Right lobe of liver (tissue), 6 donors: ENCODE measurements around the gene WDR83. TPM values are rescaled to one million over a fixed set of nuclear protein-coding genes. Genes with fewer than 3 reads are reported as not detected.
"Not testable (repeated sequence)": the region's sequence is repeated elsewhere in the genome, so short reads cannot be mapped to it uniquely, and the experiment has no call there.

Source experiments
- ATAC-seq, 4 donors: fragments of 200-7000 bp; cut with Tn5 transposase; one replicate each; pipeline ENCODE4 v1.9.1; 2020; ENCODE audit warnings: mild to moderate bottlenecking in 4 of 4, moderate library complexity in 4 of 4
- DNase-seq, 3 donors: peaks; one replicate each; pipeline ENCODE4 v3.0.0-alpha.2; 2020
- H3K27ac ChIP-seq, 3 donors: fragments of 200-600 bp; one replicate each; pipeline ENCODE4 v1.8.0; 2022
- H3K27me3 ChIP-seq, 2 donors: fragments of 200-600 bp; one replicate each; pipeline ENCODE4 v1.8.0; 2022
- H3K36me3 ChIP-seq, 4 donors: fragments of 200-600 bp; sonication (generic) in 1 of 4; one replicate each; pipeline versions ENCODE4 v1.5.1 to v1.8.0; 2017 to 2022; ENCODE audit warnings: control low read depth in 1 of 4
- H3K4me1 ChIP-seq, 4 donors: fragments of 200-600 bp; sonication (generic) in 1 of 4; one replicate each; pipeline versions ENCODE4 v1.5.1 to v1.8.0; 2017 to 2022; ENCODE audit warnings: control low read depth in 1 of 4
- H3K4me3 ChIP-seq, 3 donors: fragments of 200-600 bp; one replicate each; pipeline ENCODE4 v1.8.0; 2022
- H3K9me3 ChIP-seq, 4 donors: fragments of 200-600 bp; sonication (generic) in 1 of 4; one replicate each; pipeline versions ENCODE4 v1.5.1 to v1.8.0; 2017 to 2022; ENCODE audit warnings: control low read depth in 1 of 4
- POLR2A ChIP-seq: fragments of 450-650 bp; IDR thresholded peaks from one replicate; pipeline ENCODE4 v1.6.1; 2017; ENCODE audit warnings: antibody characterized with exemption, mild to moderate bottlenecking
- WGBS: methylation state at CpG from one replicate; pipeline ENCODE4 v1.1.6; 2018; ENCODE audit warnings: low coverage, low lambda C conversion rate; ENCODE audit not compliant: insufficient coverage; ENCODE audit errors: missing lambda C conversion rate; 5-methylcytosine and 5-hydroxymethylcytosine counted together
- intact Hi-C, 2 donors: fragments of 100-400 bp; cut with DNase I; formaldehyde crosslinking; loops; one replicate each; pipeline versions ENCODE4 v1.11.2 to v1.14.1; 2022
- total RNA-seq, 6 experiments: library from RNA; depleted of rRNA in 2 of 6; stranded (reverse); fragments of >200 nt in 2 of 6; fragmentation: NEBNext Ultra II Directional in 3 of 6; extraction: Animal tissue kit (Norgen Biotek cat#: 25700) in 3 of 6; gene quantifications; one replicate each; pipeline versions ENCODE4 v1.1.0 to v1.2.4, GENCODE V29; 2016 to 2023
- TF ChIP-seq, protein P1 (sequence below), 4 donors: fragments of 200-600 bp in 3 of 4; fragments of 450-650 bp in 1 of 4; IDR thresholded peaks; one replicate each; pipeline versions ENCODE4 v1.5.1 to v1.8.0; 2016 to 2022; ENCODE audit warnings: antibody characterized with exemption in 4 of 4, mild to moderate bottlenecking in 2 of 4
- donor health status: DM: no; HTN: yes; CAD: no.
- donor health status: DM: no; HTN: no; CAD: no.
- donor health status: DM: no; HTN: no; CAD: no.
- donor health status: DM: no; HTN: yes; CAD: no.
- donor health status: DM: no; HTN: yes; CAD: no.

The WDR83 gene
- total RNA-seq, 6 experiments from 2014 or later, result 2.5 to 6.2 (median 4.2) TPM

DNA sequence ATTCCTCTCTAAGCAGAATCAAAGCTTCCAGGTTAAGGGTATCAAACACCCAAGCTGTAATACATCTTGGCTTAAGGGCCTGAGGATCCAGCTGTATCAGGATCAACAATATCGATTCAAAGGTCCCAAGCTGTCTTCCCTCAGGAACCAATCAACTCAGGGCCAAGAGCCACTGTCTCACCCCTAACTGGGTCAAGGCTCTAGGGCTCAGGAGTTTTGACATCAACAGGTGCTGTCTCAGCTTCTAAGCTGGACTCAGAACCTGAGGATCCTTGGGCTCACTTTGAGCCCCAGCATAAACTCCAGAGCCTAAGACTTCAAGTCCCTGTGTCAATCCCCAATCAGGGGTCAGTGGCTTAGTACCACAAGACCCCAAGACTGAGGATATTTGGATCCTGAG is 28.9 kb downstream of the WDR83 start:
- H3K27me3 ChIP-seq, result no peaks in the 10 kb centered on the region
- H3K36me3 ChIP-seq, result peaks cover 0 to under 1% (median under 1%) of the 10 kb centered on the region in 4 donors
- TF ChIP-seq, protein P1, sequence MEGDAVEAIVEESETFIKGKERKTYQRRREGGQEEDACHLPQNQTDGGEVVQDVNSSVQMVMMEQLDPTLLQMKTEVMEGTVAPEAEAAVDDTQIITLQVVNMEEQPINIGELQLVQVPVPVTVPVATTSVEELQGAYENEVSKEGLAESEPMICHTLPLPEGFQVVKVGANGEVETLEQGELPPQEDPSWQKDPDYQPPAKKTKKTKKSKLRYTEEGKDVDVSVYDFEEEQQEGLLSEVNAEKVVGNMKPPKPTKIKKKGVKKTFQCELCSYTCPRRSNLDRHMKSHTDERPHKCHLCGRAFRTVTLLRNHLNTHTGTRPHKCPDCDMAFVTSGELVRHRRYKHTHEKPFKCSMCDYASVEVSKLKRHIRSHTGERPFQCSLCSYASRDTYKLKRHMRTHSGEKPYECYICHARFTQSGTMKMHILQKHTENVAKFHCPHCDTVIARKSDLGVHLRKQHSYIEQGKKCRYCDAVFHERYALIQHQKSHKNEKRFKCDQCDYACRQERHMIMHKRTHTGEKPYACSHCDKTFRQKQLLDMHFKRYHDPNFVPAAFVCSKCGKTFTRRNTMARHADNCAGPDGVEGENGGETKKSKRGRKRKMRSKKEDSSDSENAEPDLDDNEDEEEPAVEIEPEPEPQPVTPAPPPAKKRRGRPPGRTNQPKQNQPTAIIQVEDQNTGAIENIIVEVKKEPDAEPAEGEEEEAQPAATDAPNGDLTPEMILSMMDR (IDR thresholded peaks at IDR 0.05), result no peak
- TF ChIP-seq POLR2A, result no peak
- H3K4me1 ChIP-seq, result peaks cover 0 to 11% (median 4%) of the 10 kb centered on the region in 4 donors
- DNase-seq (no peak), ATAC-seq (no peak)
- H3K27ac ChIP-seq, result no peak overlapping the region
- WGBS, result no CpG with 5 or more reads among the region's 1 CpG
- no peaks in the 10 kb centered on the region for H3K9me3 ChIP-seq
- peak overlapping the region; percentile 92 to 96 (median 96) for H3K4me3 ChIP-seq
- intact Hi-C loops, result no loop called here

DNA sequence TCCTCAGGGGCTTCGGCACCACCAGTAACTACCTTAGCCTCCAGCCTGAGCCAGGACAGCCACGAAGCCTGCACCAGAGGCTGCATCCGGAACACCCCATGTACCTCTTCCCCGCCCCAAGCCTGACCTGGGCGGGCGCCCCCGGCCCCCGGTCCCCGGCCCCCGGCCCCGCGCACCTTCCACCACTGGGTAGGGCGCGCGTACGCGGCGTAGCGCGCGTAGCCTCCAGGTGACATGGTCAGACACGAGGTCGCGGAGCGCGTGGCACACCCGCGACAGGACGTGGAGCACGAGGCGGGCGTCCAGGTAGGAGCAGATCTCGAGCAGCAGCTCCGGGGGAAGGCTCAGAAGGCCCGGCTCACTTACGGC is 29.4 kb downstream of the WDR83 start:
- H3K36me3 ChIP-seq, result peaks cover 0 to 5% (median 2%) of the 10 kb centered on the region in 4 donors
- H3K27ac ChIP-seq, result no peak overlapping the region
- intact Hi-C loops, result no loop called here
- H3K27me3 ChIP-seq, result no peaks in the 10 kb centered on the region
- ATAC-seq, result peak in 2 of 4 donors; percentile 8 to 16
- peak overlapping the region; percentile 92 to 96 (median 96) for H3K4me3 ChIP-seq
- H3K9me3 ChIP-seq, result no peaks in the 10 kb centered on the region
- WGBS, result no CpG with 5 or more reads among the region's 36 CpGs
- no peak for TF ChIP-seq POLR2A
- TF ChIP-seq, protein P1 (IDR thresholded peaks at IDR 0.05), result no peak
- peaks cover 0 to 11% (median 4%) of the 10 kb centered on the region in 4 donors for H3K4me1 ChIP-seq
- no peak for DNase-seq

DNA sequence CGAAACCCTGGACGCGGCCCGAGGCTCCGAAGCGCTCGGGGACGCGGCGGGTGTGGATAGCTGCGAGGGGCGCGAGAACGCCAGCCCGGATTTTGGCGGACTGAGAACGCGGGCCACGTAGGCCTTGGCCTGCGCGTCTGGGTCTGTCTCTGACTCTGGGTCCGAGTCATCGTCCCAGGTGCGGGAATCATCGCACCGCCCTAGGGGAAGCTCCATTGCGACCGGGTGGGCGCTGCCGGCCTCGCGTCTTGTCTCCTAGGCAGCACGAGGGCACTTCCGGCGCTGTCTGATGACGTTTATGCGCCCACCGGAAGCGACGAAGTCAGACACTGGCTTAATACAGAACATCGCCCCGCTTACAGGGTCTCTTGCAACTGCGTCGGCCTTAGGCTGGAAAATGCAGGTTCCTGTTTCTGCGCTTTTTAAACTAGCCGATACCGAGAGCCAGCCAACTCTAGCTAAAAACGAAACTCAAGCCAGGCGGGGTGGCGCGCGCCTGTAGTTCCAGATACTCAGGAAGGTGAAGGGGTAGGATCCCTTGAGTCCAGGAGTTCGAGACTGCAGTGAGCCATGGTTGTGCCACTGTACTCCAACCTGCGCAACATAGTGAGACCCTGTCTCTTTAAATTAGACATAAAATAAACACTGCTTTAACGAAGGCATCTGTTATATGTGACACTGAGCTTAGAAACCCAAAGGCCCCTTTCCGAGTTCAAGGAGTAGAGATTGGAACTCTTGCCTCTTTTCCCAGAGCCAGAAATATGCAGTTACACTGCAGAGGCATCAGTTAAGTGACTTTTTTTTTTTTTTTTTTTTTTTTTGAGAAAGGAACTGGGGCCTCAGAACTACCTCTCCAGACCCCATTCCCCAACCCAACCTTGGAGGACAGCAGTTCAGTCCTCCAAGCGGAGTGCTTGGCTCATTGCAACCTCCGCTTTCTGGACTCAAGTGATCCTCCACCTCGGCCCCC is 30.0 kb downstream of the WDR83 start, which contains the start of gene FBXW9:
TSS of gene FBXW9 (minus strand) at position 266 of the 970 bp plus-strand sequence. CDS start at position 216, 50 bp downstream.
- peaks cover 0 to 11% (median 4%) of the 10 kb centered on the region in 4 donors for H3K4me1 ChIP-seq
- peak; percentile 68 for TF ChIP-seq POLR2A
- TF ChIP-seq, protein P1 (IDR thresholded peaks at IDR 0.05), result no peak
- H3K4me3 ChIP-seq, result peak within 1 kb of the TSS; percentile 92 to 96 (median 96)
- intact Hi-C loops, result no loop called here
- peaks cover 0 to 12% (median 5%) of the 10 kb centered on the region in 4 donors for H3K36me3 ChIP-seq
- DNase-seq (peak; percentile 92 to 96 (median 94)), ATAC-seq (peak; percentile 81 to 95 (median 90))
- 20% methylated on average over 15 of the region's 59 CpGs for WGBS
- H3K9me3 ChIP-seq, result no peaks in the 10 kb centered on the region
- H3K27me3 ChIP-seq, result no peaks in the 10 kb centered on the region
- H3K27ac ChIP-seq, result peak within 1 kb of the TSS; percentile 62 to 69 (median 68)

DNA sequence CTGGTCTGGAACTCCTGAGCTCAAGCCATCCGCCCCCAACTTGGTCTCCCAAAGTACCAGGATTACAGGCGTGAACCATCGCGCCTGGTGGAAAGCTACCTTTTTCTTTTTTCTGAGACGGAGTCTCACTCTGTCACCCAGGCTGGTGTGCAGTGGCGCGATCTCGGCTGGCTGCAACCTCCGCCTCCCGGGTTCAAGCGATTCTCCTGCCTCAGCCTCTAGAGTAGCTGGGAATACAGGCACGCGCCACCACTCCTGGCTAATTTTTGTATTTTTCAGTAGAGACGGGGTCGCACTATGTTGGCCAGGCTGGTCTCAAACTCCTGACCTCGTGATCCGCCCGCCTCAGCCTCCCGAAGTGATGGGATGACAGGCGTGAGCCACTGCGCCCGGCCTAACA is 30.8 kb downstream of the WDR83 start:
- H3K9me3 ChIP-seq, H3K27me3 ChIP-seq, H3K4me3 ChIP-seq, DNase-seq, ATAC-seq, H3K27ac ChIP-seq, intact Hi-C loops: not testable (repeated sequence)
- H3K4me1 ChIP-seq, result peaks cover 0 to 11% (median 4%) of the 10 kb centered on the region in 4 donors
- WGBS, result 90% methylated on average over 13 of the region's 22 CpGs
- peaks cover 0 to 19% (median 6%) of the 10 kb centered on the region in 4 donors for H3K36me3 ChIP-seq

DNA sequence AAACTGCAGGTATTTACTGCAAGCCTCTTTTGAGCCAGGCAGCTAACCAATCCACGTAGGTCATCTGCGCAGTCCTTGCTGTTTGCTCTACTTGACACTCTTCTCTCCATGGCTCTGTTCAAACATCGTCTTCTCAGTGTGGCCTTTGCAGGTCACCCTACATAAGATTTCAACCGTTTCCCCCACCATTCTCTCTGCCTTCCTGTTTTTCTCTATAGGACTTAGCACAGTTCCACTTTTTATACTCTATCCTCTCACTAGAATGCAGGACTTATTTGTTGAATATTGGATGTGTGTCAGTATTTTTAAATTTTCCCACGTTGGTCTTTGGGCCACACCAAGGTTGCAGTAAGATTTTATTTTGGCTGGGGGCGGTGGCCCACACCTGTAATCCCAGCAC is 31.5 kb downstream of the WDR83 start:
- DNase-seq (no peak), ATAC-seq (no peak)
- H3K4me3 ChIP-seq, result no peak overlapping the region
- intact Hi-C loops, result no loop called here
- no peaks in the 10 kb centered on the region for H3K27me3 ChIP-seq
- TF ChIP-seq, protein P1 (IDR thresholded peaks at IDR 0.05), result no peak
- no peak for TF ChIP-seq POLR2A
- no peak overlapping the region for H3K27ac ChIP-seq
- H3K4me1 ChIP-seq, result peaks cover 0 to 11% (median 4%) of the 10 kb centered on the region in 4 donors
- WGBS, result 71% methylated on average over 5 of the region's 6 CpGs
- no peaks in the 10 kb centered on the region for H3K9me3 ChIP-seq
- peaks cover 0 to 26% (median 7%) of the 10 kb centered on the region in 4 donors for H3K36me3 ChIP-seq
